Glutamatergic neuron (in vitro differentiated cells): ENCODE data around the gene TYMP. TPM values are rescaled to one million over a fixed set of nuclear protein-coding genes. Genes with fewer than 3 reads are reported as not detected.
A peak's percentile ranks its signal among the peaks of the same experiment; 100 is the strongest.

ENCODE experiments used
- DNase-seq: peaks from one replicate; pipeline ENCODE4 v3.0.0; 2022
- H3K27ac Mint-ChIP-seq: one replicate; pipeline ENCODE4 v1.8.0; 2020; ENCODE audit warnings: mild to moderate bottlenecking, mixed read lengths, inconsistent platforms; ENCODE audit not compliant: unreplicated experiment
- H3K27me3 Mint-ChIP-seq: one replicate; pipeline ENCODE4 v1.8.0; 2020; ENCODE audit warnings: mild to moderate bottlenecking, moderate library complexity, mixed read lengths, inconsistent platforms; ENCODE audit not compliant: unreplicated experiment
- H3K36me3 Mint-ChIP-seq: one replicate; pipeline ENCODE4 v1.8.0; 2020; ENCODE audit warnings: mild to moderate bottlenecking, mixed read lengths, inconsistent platforms; ENCODE audit not compliant: unreplicated experiment
- H3K4me1 Mint-ChIP-seq: one replicate; pipeline ENCODE4 v1.8.0; 2020; ENCODE audit warnings: mild to moderate bottlenecking, low read depth, mixed read lengths, inconsistent platforms; ENCODE audit not compliant: unreplicated experiment
- H3K4me3 Mint-ChIP-seq: one replicate; pipeline ENCODE4 v1.8.0; 2020; ENCODE audit warnings: mild to moderate bottlenecking, mixed read lengths, inconsistent platforms; ENCODE audit not compliant: unreplicated experiment
- H3K9me3 Mint-ChIP-seq: one replicate; pipeline ENCODE4 v1.8.0; 2020; ENCODE audit warnings: mild to moderate bottlenecking, moderate library complexity, mixed read lengths, inconsistent platforms; ENCODE audit not compliant: unreplicated experiment
- CTCF ChIP-seq: fragments of 200-600 bp; sonication (generic); IDR thresholded peaks from one replicate; pipeline ENCODE4 v1.5.0; 2021; ENCODE audit not compliant: partially characterized antibody, unreplicated experiment
- total RNA-seq: library from RNA; stranded (reverse); fragmentation: NEBNext Ultra II Directional; extraction: Animal tissue kit (Norgen Biotek cat#: 25700); gene quantifications from one replicate; pipeline ENCODE4 v1.2.1, GENCODE V29; 2021; ENCODE audit not compliant: unreplicated experiment

Gene TYMP
- total RNA-seq, 1 donor from 2014 or later: 1.2 TPM

- H3K4me1 Mint-ChIP-seq: peaks cover 4% of the 10 kb centered on the region
- H3K27ac Mint-ChIP-seq: no peak overlapping the region
- H3K36me3 Mint-ChIP-seq: no peaks in the 10 kb centered on the region
- peak; percentile 40 for DNase-seq
- H3K27me3 Mint-ChIP-seq: peaks cover 8% of the 10 kb centered on the region
- no peak for TF ChIP-seq CTCF
- no peak overlapping the region for H3K4me3 Mint-ChIP-seq
- no peaks in the 10 kb centered on the region for H3K9me3 Mint-ChIP-seq
Measured at GRCh38 chr22:50548040-50548920, 18.5 kb upstream of the TYMP start.

- Mint-ChIP-seq H3K4me3 (no peak overlapping the region), H3K9me3 (no peaks in the 10 kb centered on the region), H3K4me1 (peaks cover 4% of the 10 kb centered on the region), H3K36me3 (no peaks in the 10 kb centered on the region), H3K27ac (no peak overlapping the region), H3K27me3 (peaks cover 6% of the 10 kb centered on the region)
- DNase-seq: no peak
- TF ChIP-seq CTCF: no peak
Measured at GRCh38 chr22:50547263-50547985, 17.6 kb upstream of the TYMP start.

DNA sequence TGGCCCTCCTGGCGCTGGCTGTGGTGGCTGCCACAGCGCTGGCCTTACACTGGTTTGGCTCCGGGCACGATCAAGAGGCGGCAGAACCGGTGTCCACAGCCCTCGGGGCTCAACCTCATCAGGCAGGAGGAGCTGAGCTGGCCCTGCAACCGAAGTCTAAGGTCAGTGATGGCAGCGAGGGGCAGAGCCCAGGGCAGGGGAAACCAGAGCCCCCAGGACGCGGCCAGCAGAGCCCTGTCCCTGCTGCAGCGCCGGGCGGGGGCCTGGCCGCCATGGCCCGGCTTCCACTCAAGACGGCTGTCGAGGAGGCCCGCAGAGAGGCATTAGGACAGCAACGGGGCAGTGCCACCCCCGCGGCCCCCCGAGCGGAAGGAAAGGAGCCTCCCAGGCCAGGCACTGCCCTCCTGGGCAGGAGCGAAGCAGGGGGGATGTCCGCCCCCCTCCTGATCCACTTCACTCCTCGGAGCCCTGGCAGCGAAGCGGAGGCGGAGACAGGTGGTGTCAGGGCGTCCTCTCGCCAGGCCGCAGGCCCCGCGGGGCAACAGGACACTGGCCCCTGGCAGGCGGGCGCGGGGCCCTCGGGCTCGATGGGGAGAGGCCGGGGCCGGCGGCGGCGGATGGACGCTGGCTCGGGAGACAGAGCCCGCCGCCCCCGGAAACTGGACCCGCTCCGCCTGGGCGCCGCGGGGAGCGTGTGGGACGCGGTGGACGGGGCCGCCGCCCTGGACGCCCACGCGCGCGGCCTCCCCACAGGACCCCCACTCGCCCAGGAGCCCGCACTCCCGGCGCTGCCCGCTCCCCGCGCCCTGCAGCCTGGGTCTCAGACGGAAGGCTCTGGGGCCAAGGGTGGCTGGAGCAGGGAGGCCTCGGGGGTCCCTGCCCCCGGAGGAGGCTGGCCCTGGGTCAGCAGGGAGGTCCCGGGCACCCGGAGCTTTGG is 16.8 kb upstream of the TYMP start:
- H3K27me3 Mint-ChIP-seq: peaks cover 6% of the 10 kb centered on the region
- H3K27ac Mint-ChIP-seq: no peak overlapping the region
- no peak overlapping the region for H3K4me3 Mint-ChIP-seq

DNA sequence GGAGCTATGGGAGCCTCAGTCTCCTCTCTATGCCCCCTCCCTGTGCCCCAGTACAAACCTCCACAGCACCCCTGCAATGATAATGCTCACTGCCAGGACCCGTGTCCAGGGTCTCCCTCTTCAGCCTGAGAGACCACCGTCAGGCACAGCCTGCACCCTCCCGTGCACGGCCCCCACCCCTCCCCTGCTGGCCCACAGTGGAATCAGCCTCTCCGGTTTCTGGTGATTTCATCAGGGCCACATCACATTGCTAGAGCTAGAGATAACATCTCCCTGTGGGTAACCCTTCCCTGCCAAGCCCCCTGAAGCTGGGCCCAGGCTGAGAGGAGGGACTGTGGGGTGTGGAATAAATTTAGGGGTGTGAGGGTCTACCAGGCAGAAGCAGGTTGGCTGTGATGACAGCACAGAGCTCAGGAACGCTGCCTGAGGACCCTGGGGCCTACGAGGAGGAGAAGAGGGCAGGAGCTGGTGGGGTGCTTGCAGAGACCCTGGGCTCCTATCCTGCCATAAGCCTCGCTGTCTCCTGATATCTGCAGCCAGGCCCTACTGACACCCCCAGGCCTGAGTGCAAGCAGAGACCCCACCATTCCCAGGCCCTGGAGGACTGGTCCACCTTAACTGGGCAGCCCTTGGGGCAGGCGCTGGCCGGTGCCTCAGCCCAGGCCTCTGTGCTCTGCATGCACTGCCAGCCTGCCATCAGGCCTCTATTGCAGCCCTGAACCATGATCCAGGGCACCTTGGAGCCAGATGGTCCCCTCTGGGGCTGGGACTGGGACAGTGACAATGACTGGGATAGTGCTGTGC is 15.9 kb upstream of the TYMP start, which contains the start of gene KLHDC7B:
Gene KLHDC7B, plus strand, starts transcription at position 378 of the 804 bp plus-strand sequence. Its CDS starts 345 bp downstream, at position 723.
- Mint-ChIP-seq H3K4me3 (no peak within 1 kb of the TSS), H3K36me3 (no peaks in the 10 kb centered on the region), H3K27ac (no peak within 1 kb of the TSS), H3K9me3 (peaks cover 2% of the 10 kb centered on the region), H3K4me1 (peaks cover 5% of the 10 kb centered on the region), H3K27me3 (peaks cover 6% of the 10 kb centered on the region)
- TF ChIP-seq CTCF: no peak
- no peak for DNase-seq

More for the DNA sequence above, 16.8 kb upstream of the TYMP start:
- no peak for DNase-seq
- no peaks in the 10 kb centered on the region for H3K9me3 Mint-ChIP-seq
- TF ChIP-seq CTCF: no peak
- H3K4me1 Mint-ChIP-seq: peaks cover 4% of the 10 kb centered on the region
- H3K36me3 Mint-ChIP-seq: no peaks in the 10 kb centered on the region
